ENCODE results near the gene DNAAF5.
"Not testable (repeated sequence)": the region's sequence is repeated elsewhere in the genome, so short reads cannot be mapped to it uniquely, and the experiment has no call there.

The DNAAF5 gene

GRCh38 chr7:730501-731439, 4.3 kb downstream of the DNAAF5 start:
- DNase-seq (ENCODE audit: low read depth) = no peak

- no peak for DNase-seq (ENCODE audit: low read depth)
These were observed 5.1 kb downstream of the DNAAF5 start for GRCh38 chr7:731440-732085.

DNA sequence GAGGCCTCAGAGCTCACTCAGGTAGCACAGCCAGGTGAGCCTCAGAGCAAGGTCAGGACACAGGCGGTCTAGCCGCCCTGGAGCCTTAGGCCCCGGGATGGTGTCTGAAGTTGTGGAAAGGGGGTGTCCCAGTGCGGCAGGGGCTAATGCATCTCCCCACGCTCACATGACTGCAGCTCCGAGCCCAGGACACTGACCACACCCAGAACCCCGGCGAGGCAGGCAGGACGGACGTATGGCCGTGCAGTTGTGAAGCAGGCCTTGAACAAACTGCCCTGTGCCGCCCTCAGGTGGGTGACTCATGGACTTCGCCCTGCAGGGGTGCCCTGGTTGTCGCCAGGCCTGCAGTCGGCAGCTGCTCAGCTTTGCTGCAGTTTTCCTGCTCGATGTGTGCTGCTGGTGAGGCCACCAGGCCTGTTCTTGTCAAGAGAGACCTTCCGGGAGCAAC, 5.6 kb downstream of the DNAAF5 start:
- no peak for DNase-seq (ENCODE audit: low read depth)

GRCh38 chr7:732556-732955, 6.1 kb downstream of the DNAAF5 start:
- DNase-seq (ENCODE audit: low read depth) = no peak

GRCh38 chr7:734214-734613, 7.7 kb downstream of the DNAAF5 start:
- DNase-seq (ENCODE audit: low read depth) = no peak

DNA sequence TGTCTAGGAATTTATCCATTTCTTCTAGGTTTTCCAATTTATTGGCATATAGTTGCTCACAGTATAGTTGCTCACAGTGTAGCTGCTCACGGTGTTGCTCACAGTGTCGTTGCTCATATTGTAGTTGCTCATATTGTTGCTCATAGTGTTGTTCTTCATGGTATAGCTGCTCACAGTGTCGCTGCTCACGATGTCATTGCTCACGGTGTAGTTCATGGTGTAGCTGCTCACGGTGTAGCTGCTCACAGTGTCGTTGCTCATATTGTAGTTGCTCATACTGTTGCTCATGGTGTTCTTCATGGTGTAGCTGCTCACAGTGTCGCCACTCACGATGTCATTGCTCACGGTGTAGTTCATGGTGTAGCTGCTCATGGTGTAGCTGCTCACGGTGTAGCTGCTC, 8.3 kb downstream of the DNAAF5 start:
- no peak for DNase-seq (ENCODE audit: low read depth)

DNA sequence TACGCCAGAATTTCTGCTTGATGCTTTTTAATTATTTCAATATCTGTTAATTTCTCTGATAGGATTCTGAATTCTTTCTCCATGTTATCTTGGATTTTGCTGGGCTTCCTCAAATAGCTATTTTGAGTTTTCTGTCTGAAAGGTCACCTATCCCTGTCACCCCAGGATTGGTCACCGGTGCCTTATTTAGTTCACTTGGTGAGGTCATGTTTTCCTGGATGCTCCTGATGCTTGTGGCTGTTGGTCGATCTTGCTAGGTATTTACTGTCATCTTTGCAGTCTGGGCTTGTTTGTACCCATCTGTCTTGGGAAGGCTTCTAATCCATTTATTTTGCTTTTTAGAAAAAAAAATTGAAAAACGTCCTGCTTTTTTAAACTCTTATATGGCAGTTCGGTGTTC, 11.7 kb downstream of the DNAAF5 start:
- DNase-seq (ENCODE audit: low read depth) = no peak

- DNase-seq (ENCODE audit: low read depth) = no peak
These were observed 12.4 kb downstream of the DNAAF5 start for GRCh38 chr7:738723-739454.

GRCh38 chr7:739455-739982, 13.0 kb downstream of the DNAAF5 start:
- no peak for DNase-seq (ENCODE audit: low read depth)

DNA sequence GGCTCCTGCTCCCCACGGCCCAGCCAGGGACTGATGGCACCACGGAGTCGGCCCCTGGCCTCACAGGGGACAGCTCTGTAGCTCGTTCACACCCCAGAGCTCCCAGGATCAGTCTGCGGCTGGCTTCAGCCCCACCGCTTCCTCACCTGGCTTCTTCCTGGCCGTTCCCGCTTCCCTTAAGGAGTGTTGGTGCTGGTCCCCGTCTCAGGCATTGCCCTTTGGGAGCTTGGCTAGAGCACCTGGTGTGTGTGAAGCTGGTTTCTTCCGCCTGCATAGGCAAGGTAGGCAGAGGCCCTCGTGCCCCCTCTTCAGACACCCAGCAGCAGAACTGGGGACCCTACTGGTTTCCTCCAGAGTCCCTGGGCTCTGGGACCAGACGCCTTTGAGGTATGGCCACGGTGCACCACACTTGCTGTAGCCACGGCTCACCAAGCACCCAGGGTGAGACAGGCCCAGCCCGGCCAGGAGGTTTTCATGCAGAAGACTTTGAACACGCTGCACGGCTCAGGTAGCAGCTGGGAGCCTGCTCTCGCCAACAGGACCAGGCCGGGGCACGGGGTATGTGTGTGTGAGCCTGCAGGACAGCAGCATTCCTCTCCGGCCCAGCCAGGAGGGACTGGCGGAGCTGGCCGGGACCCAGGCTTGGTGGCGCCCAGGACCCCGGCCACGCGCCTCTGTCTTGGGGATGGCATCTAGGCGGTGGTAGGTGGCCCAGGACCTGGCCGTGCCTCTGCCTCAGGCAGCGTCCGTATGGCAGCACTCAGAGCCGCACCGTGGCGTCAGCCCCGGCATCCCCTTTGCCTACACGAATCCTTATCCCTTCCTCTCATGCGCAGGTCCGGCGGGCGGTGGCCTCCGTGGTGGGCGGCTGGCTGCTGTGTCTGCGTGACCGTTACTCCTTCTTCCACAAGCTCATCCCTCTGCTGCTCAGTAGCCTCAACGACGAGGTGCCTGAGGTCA, 13.8 kb downstream of the DNAAF5 start:
- no peak for DNase-seq (ENCODE audit: low read depth)

DNA sequence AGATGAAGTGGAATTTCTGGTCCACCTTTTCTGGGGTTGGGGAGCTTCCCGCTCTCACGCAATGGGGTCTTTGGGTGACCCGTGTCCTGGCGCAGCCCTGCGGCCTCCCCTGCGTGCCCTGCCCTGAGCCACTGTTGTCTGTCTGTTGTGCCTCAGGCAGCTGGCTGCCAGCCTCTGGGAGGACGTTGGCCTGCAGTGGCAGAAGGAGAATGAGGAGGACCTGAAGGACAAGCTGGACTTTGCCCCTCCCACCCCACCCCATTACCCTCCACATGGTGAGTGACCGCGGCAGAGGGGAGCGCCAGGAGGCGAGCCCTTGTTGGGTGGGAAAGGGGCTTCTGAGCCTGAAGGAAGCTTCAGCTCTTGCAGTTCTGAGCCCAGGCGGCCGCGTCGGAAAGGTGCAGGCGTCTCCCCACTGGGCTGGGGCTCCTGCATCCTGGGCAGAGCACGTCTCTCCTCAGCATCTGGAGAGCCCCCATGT, 14.7 kb downstream of the DNAAF5 start:
- DNase-seq (ENCODE audit: low read depth) = no peak

- DNase-seq (ENCODE audit: low read depth) = no peak
These were observed 15.4 kb downstream of the DNAAF5 start for GRCh38 chr7:741850-742249.

- no peak for DNase-seq (ENCODE audit: low read depth)
These were observed 16.3 kb downstream of the DNAAF5 start for GRCh38 chr7:742791-743190.

DNA sequence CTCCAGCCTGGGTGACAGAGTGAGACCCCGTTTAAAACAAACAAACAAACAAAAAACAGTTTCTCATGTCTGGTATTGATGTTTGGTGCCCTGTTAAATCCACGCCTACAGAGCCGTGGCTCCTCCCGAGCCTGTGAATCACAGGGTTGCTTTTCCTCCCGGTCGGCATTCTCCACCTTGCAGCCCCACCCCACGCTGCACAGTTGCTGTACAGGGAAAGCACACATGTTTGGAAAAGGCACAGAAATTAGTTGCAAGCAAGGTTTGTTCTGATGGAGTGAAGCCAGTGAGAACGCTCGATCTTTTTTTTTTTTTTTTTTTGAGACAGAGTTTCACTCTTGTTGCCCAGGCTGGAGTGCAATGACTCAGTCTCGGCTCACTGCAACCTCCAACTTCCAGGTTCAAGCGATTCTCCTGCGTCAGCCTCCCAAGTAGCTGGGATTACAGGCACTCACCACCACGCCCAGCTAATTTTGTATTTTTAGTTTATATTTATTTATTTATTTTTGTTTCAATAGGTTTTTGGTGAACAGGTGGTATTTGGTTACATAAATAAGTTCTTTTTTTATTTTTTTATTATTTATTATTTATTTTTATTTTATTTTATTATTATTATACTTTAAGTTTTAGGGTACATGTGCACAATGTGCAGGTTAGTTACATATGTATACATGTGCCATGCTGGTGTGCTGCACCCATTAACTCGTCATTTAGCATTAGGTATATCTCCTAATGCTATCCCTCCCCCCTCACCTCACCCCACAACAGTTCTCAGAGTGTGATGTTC, 17.0 kb downstream of the DNAAF5 start:
- not testable (repeated sequence) for DNase-seq (ENCODE audit: low read depth)

DNA sequence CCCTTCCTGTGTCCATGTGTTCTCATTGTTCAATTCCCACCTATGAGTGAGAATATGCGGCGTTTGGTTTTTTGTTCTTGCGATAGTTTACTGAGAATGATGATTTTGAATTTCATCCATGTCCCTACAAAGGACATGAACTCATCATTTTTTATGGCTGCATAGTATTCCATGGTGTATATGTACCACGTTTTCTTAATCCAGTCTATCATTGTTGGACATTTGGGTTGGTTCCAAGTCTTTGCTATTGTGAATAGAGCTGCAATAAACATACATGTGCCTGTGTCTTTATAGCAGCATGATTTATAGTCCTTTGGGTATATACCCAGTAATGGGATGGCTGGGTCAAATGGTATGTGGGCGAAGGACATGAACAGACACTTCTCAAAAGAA, 17.6 kb downstream of the DNAAF5 start:
- not testable (repeated sequence) for DNase-seq (ENCODE audit: low read depth)

GRCh38 chr7:744854-745430, 18.4 kb downstream of the DNAAF5 start:
- no peak for DNase-seq (ENCODE audit: low read depth)

- DNase-seq (ENCODE audit: low read depth) = no peak
These were observed 19.1 kb downstream of the DNAAF5 start for GRCh38 chr7:745431-746154.

GRCh38 chr7:746155-747061, 19.9 kb downstream of the DNAAF5 start:
- DNase-seq (ENCODE audit: low read depth) = no peak
